Measurements from ENCODE around the gene EDNRB. TPM values are rescaled to one million over a fixed set of nuclear protein-coding genes. Genes with fewer than 3 reads are reported as not detected.

The EDNRB gene
- total RNA-seq, 2 experiments from 2014 or later: not detected

GRCh38 chr13:77911751-77912150, 6.9 kb downstream of the EDNRB start:
- no peaks in the 10 kb centered on the region for H3K4me1 Mint-ChIP-seq
- peaks cover 9% of the 10 kb centered on the region for H3K27me3 Mint-ChIP-seq
- DNase-seq: no peak
- H3K4me3 Mint-ChIP-seq: no peak overlapping the region
- no peaks in the 10 kb centered on the region for H3K9me3 Mint-ChIP-seq
- no peaks in the 10 kb centered on the region for H3K36me3 Mint-ChIP-seq (ENCODE audit: low read depth)
- H3K27ac Mint-ChIP-seq: no peak overlapping the region
- ChIA-PET CTCF (no interaction called here), POLR2A (no interaction called here)

GRCh38 chr13:77909827-77910226, 8.8 kb downstream of the EDNRB start:
- H3K27ac Mint-ChIP-seq: no peak overlapping the region
- DNase-seq: no peak
- no peak overlapping the region for H3K4me3 Mint-ChIP-seq
- ChIA-PET CTCF (no interaction called here), POLR2A (no interaction called here)
- no peaks in the 10 kb centered on the region for H3K4me1 Mint-ChIP-seq
- no peaks in the 10 kb centered on the region for H3K36me3 Mint-ChIP-seq (ENCODE audit: low read depth)
- no peaks in the 10 kb centered on the region for H3K9me3 Mint-ChIP-seq
- no peaks in the 10 kb centered on the region for H3K27me3 Mint-ChIP-seq

GRCh38 chr13:77908531-77908930, 10.1 kb downstream of the EDNRB start:
- no peaks in the 10 kb centered on the region for H3K4me1 Mint-ChIP-seq
- H3K27ac Mint-ChIP-seq: no peak overlapping the region
- ChIA-PET POLR2A (no interaction called here), CTCF (no interaction called here)
- H3K36me3 Mint-ChIP-seq (ENCODE audit: low read depth): no peaks in the 10 kb centered on the region
- DNase-seq: no peak
- H3K9me3 Mint-ChIP-seq: no peaks in the 10 kb centered on the region
- no peaks in the 10 kb centered on the region for H3K27me3 Mint-ChIP-seq
- no peak overlapping the region for H3K4me3 Mint-ChIP-seq

GRCh38 chr13:77907666-77908341, 10.8 kb downstream of the EDNRB start:
- no peak overlapping the region for H3K27ac Mint-ChIP-seq
- H3K4me1 Mint-ChIP-seq: no peaks in the 10 kb centered on the region
- DNase-seq: no peak
- no peak overlapping the region for H3K4me3 Mint-ChIP-seq
- H3K9me3 Mint-ChIP-seq: no peaks in the 10 kb centered on the region
- no peaks in the 10 kb centered on the region for H3K36me3 Mint-ChIP-seq (ENCODE audit: low read depth)
- CTCF ChIA-PET: no interaction called here
- POLR2A ChIA-PET: no interaction called here
- H3K27me3 Mint-ChIP-seq: no peaks in the 10 kb centered on the region

GRCh38 chr13:77904031-77904430, 14.6 kb downstream of the EDNRB start:
- no peaks in the 10 kb centered on the region for H3K27me3 Mint-ChIP-seq
- no peak overlapping the region for H3K27ac Mint-ChIP-seq
- H3K4me1 Mint-ChIP-seq: no peaks in the 10 kb centered on the region
- CTCF ChIA-PET: no interaction called here
- no peak for DNase-seq
- no peaks in the 10 kb centered on the region for H3K36me3 Mint-ChIP-seq (ENCODE audit: low read depth)
- H3K9me3 Mint-ChIP-seq: no peaks in the 10 kb centered on the region
- POLR2A ChIA-PET: no interaction called here
- no peak overlapping the region for H3K4me3 Mint-ChIP-seq

GRCh38 chr13:77903435-77903834, 15.2 kb downstream of the EDNRB start:
- Mint-ChIP-seq H3K36me3 (ENCODE audit: low read depth) (no peaks in the 10 kb centered on the region), H3K9me3 (no peaks in the 10 kb centered on the region), H3K4me1 (no peaks in the 10 kb centered on the region), H3K4me3 (no peak overlapping the region), H3K27ac (no peak overlapping the region), H3K27me3 (no peaks in the 10 kb centered on the region)
- ChIA-PET POLR2A (no interaction called here), CTCF (no interaction called here)
- no peak for DNase-seq

GRCh38 chr13:77902319-77902963, 16.2 kb downstream of the EDNRB start:
- Mint-ChIP-seq H3K36me3 (ENCODE audit: low read depth) (no peaks in the 10 kb centered on the region), H3K4me1 (no peaks in the 10 kb centered on the region), H3K9me3 (no peaks in the 10 kb centered on the region), H3K27me3 (no peaks in the 10 kb centered on the region), H3K27ac (no peak overlapping the region), H3K4me3 (no peak overlapping the region)
- CTCF ChIA-PET: no interaction called here
- POLR2A ChIA-PET: no interaction called here
- no peak for DNase-seq

GRCh38 chr13:77898097-77898496, 20.5 kb downstream of the EDNRB start:
- no peak overlapping the region for H3K27ac Mint-ChIP-seq
- no peaks in the 10 kb centered on the region for H3K36me3 Mint-ChIP-seq (ENCODE audit: low read depth)
- no peak overlapping the region for H3K4me3 Mint-ChIP-seq
- H3K27me3 Mint-ChIP-seq: no peaks in the 10 kb centered on the region
- ChIA-PET CTCF (no interaction called here), POLR2A (no interaction called here)
- no peaks in the 10 kb centered on the region for H3K4me1 Mint-ChIP-seq
- H3K9me3 Mint-ChIP-seq: no peaks in the 10 kb centered on the region
- DNase-seq: no peak

GRCh38 chr13:77896977-77897376, 21.7 kb downstream of the EDNRB start:
- CTCF ChIA-PET: no interaction called here
- no peak for DNase-seq
- H3K4me3 Mint-ChIP-seq: no peak overlapping the region
- no peak overlapping the region for H3K27ac Mint-ChIP-seq
- no peaks in the 10 kb centered on the region for H3K4me1 Mint-ChIP-seq
- H3K9me3 Mint-ChIP-seq: no peaks in the 10 kb centered on the region
- POLR2A ChIA-PET: no interaction called here
- no peaks in the 10 kb centered on the region for H3K36me3 Mint-ChIP-seq (ENCODE audit: low read depth)
- peaks cover 3% of the 10 kb centered on the region for H3K27me3 Mint-ChIP-seq

- DNase-seq: no peak
- Mint-ChIP-seq H3K4me3 (no peak overlapping the region), H3K27me3 (peaks cover 3% of the 10 kb centered on the region), H3K27ac (no peak overlapping the region), H3K4me1 (no peaks in the 10 kb centered on the region), H3K36me3 (ENCODE audit: low read depth) (no peaks in the 10 kb centered on the region), H3K9me3 (no peaks in the 10 kb centered on the region)
- ChIA-PET CTCF (no interaction called here), POLR2A (no interaction called here)
Observed at GRCh38 chr13:77896536-77896935, 22.1 kb downstream of the EDNRB start.

GRCh38 chr13:77894743-77895142, 23.9 kb downstream of the EDNRB start:
- Mint-ChIP-seq H3K9me3 (no peaks in the 10 kb centered on the region), H3K36me3 (ENCODE audit: low read depth) (no peaks in the 10 kb centered on the region), H3K27ac (no peak overlapping the region), H3K4me1 (no peaks in the 10 kb centered on the region), H3K27me3 (peaks cover 5% of the 10 kb centered on the region), H3K4me3 (no peak overlapping the region)
- CTCF ChIA-PET: no interaction called here
- POLR2A ChIA-PET: no interaction called here
- DNase-seq: no peak

- no peak overlapping the region for H3K27ac Mint-ChIP-seq
- H3K4me1 Mint-ChIP-seq: no peaks in the 10 kb centered on the region
- H3K4me3 Mint-ChIP-seq: no peak overlapping the region
- H3K9me3 Mint-ChIP-seq: no peaks in the 10 kb centered on the region
- no peaks in the 10 kb centered on the region for H3K36me3 Mint-ChIP-seq (ENCODE audit: low read depth)
- POLR2A ChIA-PET: no interaction called here
- CTCF ChIA-PET: no interaction called here
- no peak for DNase-seq
- H3K27me3 Mint-ChIP-seq: peaks cover 5% of the 10 kb centered on the region
Observed at GRCh38 chr13:77893066-77893465, 25.6 kb downstream of the EDNRB start.

GRCh38 chr13:77892491-77892890, 26.1 kb downstream of the EDNRB start:
- H3K27me3 Mint-ChIP-seq: peaks cover 5% of the 10 kb centered on the region
- no peaks in the 10 kb centered on the region for H3K4me1 Mint-ChIP-seq
- H3K4me3 Mint-ChIP-seq: no peak overlapping the region
- POLR2A ChIA-PET: no interaction called here
- no peak overlapping the region for H3K27ac Mint-ChIP-seq
- H3K9me3 Mint-ChIP-seq: no peaks in the 10 kb centered on the region
- no peaks in the 10 kb centered on the region for H3K36me3 Mint-ChIP-seq (ENCODE audit: low read depth)
- no peak for DNase-seq
- CTCF ChIA-PET: no interaction called here

GRCh38 chr13:77891486-77891885, 27.1 kb downstream of the EDNRB start:
- CTCF ChIA-PET: no interaction called here
- H3K27me3 Mint-ChIP-seq: peaks cover 6% of the 10 kb centered on the region
- no peaks in the 10 kb centered on the region for H3K36me3 Mint-ChIP-seq (ENCODE audit: low read depth)
- no peaks in the 10 kb centered on the region for H3K9me3 Mint-ChIP-seq
- POLR2A ChIA-PET: no interaction called here
- H3K4me3 Mint-ChIP-seq: no peak overlapping the region
- H3K4me1 Mint-ChIP-seq: no peaks in the 10 kb centered on the region
- no peak overlapping the region for H3K27ac Mint-ChIP-seq
- no peak for DNase-seq

Data from activated CD4-positive, alpha-beta memory T cell treated with anti-CD3 and anti-CD28 coated beads, Interleukin-2, amount 10 ng/mL, durations not matched to agents 7 days and 5 days (primary cell).